Activated naive CD8-positive, alpha-beta T cell treated with anti-CD3 and anti-CD28 coated beads, Interleukin-2, amount 50 U/mL, for 16 hours (primary cell): ENCODE data around the gene CARNS1.
A peak's percentile ranks its signal among the peaks of the same experiment; 100 is the strongest.
"Not testable (repeated sequence)": the region's sequence is repeated elsewhere in the genome, so short reads cannot be mapped to it uniquely, and the experiment has no call there.

Experiments used
- DNase-seq: peaks from one replicate; pipeline ENCODE4 v3.0.0-alpha.2; 2020; ENCODE audit warnings: low read depth, low spot score

CARNS1 gene

GRCh38 chr11:67465189-67465510 lies 49.7 kb downstream of the CARNS1 start:
- DNase-seq, result no peak

DNA sequence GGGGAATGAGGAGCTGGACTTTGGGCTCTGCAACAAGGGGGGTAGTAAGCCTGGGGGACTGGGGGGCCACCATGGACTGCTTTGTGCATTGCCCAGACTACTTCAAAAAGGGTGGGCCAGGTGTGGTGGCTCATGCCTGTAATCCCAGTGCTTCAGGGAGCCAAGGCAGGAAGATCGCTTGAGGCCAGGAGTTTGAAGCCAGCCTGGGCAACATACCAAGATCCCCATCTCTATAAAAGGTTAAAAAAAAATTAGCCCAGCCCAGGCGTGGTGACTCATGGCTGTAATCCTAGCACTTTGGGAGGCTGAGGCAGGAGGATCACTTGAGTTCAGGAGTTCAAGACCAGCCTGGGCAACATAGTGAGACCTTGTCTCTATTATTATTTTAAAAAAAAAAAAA lies 50.1 kb downstream of the CARNS1 start:
- DNase-seq, result not testable (repeated sequence)

- DNase-seq, result no peak
These were observed 50.9 kb downstream of the CARNS1 start for GRCh38 chr11:67466367-67466766.

GRCh38 chr11:67466962-67467771 lies 51.7 kb downstream of the CARNS1 start:
- no peak for DNase-seq

DNA sequence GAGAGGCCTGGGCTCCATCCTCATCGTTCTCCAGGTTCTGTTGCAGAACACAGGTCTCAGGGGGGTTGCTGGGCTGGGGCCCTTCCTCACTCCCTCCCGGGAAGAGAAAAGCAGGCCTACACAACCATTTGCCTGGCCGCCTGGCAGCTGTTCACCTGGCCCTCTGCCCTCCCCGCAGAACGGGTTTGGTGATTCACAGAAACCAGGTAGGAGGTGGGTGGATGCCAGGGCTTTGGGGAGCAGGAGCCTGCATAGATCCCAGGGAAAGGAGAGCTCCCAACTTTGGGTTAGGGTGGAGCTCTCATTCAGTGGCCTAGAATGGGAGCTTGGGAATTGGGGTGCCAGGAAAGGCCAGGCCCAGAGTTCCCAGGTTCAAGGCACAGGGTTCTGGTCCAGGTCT lies 52.6 kb downstream of the CARNS1 start:
- no peak for DNase-seq

- DNase-seq, result no peak
These were observed 52.9 kb downstream of the CARNS1 start for GRCh38 chr11:67468456-67468758.

GRCh38 chr11:67468759-67469507 lies 53.5 kb downstream of the CARNS1 start, which contains the start of gene TMEM134:
TSS of gene TMEM134 (minus strand) at chr11:67469251. CDS start at chr11:67469192, 59 bp downstream.
- peak; percentile 82 for DNase-seq

GRCh38 chr11:67469508-67469811 lies 54.0 kb downstream of the CARNS1 start:
- no peak for DNase-seq

DNA sequence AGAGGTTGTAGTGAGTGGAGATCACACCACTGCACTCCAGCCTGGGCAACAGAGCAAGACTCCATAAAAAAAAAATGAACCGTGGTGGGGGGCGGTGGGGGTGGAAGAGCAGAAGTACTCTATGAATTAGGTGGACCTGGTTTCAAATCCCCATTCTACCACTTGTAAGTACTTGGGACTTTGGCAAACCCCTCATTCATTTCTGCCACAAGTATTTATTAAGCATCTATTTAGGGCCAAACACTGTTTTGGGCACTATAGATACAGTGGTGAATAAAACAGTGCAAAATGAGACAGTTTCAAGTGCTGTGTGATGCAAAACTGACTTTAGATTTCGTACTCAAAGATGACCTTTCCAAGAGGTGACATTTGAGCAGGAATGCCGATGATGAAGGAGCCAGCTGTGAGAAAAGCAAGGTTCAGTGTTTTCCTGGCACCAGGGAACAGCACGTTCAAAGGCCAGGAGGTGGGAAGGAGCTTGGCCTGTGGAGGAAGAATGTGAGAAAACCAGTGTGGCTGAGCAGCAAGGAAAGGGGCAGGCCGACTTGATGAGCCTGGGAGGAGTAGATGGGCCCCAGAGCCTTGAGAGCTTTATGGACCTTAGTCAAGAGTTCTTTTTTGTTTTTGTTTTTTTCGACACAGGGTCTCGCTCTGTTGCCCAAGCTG lies 55.0 kb downstream of the CARNS1 start:
- no peak for DNase-seq

DNA sequence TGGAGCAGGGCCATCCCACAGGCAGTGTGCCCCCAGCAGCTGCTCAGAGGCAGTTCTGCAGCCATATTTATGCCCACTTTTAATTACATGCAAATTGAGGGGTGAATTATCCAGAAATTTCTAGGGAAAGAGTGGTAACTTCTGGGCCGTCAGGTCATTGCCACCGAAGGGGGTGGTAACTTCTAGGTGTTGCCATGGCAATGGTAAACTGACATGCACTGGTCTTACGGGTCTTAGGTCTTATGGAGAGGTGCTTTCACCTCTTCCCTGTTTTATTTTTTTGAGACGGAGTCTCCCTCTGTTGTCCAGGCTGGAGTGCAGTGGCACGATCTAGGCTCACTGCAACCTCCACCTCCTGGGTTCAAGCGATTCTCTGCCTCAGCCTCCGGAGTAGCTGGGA lies 57.4 kb downstream of the CARNS1 start:
- no peak for DNase-seq
